ENCODE data around the gene ETV5.

The ETV5 gene

DNA sequence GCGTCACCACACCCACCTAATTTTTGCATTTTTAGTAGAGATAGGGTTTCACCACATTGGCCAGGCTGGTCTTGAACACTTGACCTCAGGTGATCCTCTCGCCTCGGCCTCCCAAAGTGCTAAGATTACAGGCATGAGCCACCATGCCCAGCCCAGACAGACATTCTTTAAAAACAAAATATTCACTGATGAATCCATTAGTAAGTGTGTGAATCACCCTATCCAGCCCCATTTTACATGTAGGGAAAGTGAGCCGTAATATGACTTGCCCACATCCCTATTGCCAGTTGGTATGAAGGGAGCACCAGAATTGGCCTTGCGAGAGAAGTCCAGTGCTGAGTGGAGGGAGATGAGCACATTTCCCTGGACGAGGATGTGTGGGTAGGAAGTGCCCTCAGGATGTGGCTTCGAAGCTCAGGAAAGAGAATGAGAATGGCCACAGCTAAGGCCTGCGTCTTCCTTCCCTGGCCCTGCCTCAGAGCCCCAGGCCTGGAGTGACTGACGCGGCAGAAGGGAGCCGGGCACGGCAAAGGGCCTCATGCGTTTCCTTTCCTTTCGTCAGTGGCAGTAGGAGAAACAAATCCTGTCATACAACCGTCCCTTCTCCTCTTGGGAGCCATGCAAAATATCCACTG is 28.3 kb upstream of the ETV5 start:
- TF ChIP-seq, protein P1, sequence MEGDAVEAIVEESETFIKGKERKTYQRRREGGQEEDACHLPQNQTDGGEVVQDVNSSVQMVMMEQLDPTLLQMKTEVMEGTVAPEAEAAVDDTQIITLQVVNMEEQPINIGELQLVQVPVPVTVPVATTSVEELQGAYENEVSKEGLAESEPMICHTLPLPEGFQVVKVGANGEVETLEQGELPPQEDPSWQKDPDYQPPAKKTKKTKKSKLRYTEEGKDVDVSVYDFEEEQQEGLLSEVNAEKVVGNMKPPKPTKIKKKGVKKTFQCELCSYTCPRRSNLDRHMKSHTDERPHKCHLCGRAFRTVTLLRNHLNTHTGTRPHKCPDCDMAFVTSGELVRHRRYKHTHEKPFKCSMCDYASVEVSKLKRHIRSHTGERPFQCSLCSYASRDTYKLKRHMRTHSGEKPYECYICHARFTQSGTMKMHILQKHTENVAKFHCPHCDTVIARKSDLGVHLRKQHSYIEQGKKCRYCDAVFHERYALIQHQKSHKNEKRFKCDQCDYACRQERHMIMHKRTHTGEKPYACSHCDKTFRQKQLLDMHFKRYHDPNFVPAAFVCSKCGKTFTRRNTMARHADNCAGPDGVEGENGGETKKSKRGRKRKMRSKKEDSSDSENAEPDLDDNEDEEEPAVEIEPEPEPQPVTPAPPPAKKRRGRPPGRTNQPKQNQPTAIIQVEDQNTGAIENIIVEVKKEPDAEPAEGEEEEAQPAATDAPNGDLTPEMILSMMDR (conservative IDR thresholded peaks at IDR 0.05; ENCODE audit: low read length), result no peak
- no peak for DNase-seq (ENCODE audit: low read depth)
- H3K4me3 ChIP-seq (ENCODE audit: low read length), result no peak overlapping the region

DNA sequence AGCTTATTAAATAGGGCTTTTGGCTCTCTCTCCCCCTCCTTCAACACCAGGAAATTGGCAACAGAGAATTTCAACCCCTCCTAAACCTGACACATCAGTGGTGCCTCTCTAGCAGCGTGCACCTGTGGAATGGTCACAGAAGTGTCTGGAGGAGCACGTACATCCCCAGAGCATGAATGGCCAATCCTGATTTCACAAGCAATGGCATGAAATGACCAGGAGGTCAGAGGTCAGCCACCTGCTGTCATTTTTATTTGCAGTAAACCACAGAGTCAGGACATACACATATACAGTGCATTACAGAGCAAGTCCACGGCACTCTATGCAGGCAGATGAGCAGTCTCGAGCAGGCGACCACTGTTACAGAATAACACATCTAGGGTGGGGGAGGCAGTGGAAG is 25.1 kb upstream of the ETV5 start:
- no peak for DNase-seq (ENCODE audit: low read depth)
- TF ChIP-seq, protein P1 (conservative IDR thresholded peaks at IDR 0.05; ENCODE audit: low read length), result no peak
- no peak overlapping the region for H3K4me3 ChIP-seq (ENCODE audit: low read length)

DNA sequence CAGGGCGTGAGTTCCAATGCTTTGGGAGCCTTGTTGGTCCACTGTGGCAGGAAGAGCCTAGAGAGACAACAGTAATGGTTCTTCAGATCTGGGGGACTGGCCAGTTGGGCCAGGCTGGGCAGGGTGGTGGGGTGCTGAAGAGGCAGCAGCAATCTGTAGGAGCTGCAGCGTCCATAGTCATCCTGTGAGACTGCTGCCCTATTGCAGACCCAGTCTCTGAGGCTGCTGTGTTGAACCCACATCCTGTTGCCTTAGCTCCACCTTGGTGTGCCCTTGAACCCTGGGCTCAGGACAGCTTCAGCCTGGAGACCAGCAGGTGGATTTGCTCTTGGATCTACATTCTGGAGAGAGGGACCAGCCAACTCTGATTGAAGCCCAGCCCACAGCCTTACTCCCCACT is 23.6 kb upstream of the ETV5 start:
- H3K4me3 ChIP-seq (ENCODE audit: low read length), result no peak overlapping the region
- DNase-seq (ENCODE audit: low read depth), result no peak
- TF ChIP-seq, protein P1 (conservative IDR thresholded peaks at IDR 0.05; ENCODE audit: low read length), result no peak

DNA sequence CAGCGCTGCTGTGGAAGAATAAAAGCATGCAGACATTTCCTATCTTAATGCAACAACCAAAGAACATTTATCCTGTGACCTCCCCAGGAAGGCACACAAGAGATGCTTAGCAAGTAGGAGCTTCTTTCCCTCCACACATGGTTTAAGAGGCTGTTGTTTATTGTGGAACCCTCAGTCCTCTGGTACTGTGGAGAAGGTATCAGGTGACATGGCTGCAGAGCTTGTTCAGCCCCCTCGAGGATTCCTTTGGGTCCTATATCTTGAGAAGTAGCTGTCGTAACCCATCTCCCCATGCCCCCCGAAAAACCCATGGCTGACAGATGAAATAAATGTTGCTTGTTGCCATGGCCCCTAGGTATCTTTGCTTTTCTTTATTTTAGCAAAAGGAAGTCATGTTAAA is 20.3 kb upstream of the ETV5 start:
- DNase-seq (ENCODE audit: low read depth), result no peak
- TF ChIP-seq, protein P1 (conservative IDR thresholded peaks at IDR 0.05; ENCODE audit: low read length), result no peak
- no peak overlapping the region for H3K4me3 ChIP-seq (ENCODE audit: low read length)

DNA sequence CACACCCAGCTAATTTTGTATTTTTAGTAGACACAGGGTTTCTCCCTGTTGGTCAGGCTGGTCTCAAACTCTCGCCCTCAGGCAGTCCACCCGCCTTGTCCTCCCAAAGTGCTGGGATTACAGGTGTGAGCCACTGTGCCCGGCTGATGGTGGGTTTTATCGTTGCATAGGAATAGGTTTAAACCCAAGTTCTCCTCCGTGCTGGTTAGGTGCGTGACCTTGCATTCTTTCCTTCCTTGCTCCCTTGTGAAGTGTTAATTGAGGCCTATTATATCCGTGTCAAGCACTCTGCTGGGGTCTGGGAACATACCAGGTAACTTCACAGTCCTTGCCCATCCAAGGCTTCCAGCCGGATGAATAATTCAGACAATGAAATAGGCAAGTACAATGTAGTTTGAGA is 19.3 kb upstream of the ETV5 start:
- TF ChIP-seq, protein P1 (conservative IDR thresholded peaks at IDR 0.05; ENCODE audit: low read length), result no peak
- no peak overlapping the region for H3K4me3 ChIP-seq (ENCODE audit: low read length)
- DNase-seq (ENCODE audit: low read depth), result no peak

DNA sequence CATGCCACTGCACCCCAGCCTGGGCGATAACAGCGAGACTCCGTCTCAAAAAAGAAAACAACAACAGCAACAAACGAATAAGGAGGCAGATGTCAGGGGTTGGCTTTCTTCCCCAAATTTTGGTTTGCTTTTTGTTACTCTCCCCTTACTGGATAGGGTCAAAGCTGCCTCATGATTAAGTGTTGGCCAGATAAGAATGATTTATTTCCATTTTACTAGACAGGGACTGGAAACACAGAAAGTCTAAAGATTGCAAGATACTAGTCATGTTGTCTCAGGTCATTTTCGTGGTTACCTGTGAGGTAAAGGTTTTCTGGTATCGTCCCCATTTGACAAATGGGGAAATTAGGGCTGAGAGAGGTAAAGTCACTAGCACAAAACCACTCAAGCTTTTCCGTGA is 18.6 kb upstream of the ETV5 start:
- no peak for DNase-seq (ENCODE audit: low read depth)
- TF ChIP-seq, protein P1 (conservative IDR thresholded peaks at IDR 0.05; ENCODE audit: low read length), result no peak
- H3K4me3 ChIP-seq (ENCODE audit: low read length), result no peak overlapping the region

DNA sequence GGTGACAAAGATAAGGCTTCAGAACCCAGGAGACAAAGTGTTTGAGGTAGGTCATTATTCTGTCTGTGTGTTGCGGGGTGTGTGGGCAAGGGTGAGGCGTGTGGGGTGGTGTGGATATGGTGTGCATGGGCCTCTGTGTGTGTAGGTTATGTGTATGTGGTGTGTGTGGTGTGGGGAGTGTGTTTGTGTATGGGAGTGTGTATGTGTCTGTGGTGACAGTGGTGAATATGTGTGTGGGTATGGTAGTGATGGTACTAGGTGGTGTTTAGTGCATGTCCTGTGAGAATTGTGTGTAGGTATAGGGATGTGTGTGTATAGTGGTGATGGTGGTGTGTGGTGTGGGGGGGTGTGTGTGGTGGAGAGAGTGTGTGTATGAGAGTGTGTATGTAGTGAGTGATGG is 16.2 kb upstream of the ETV5 start:
- no peak for DNase-seq (ENCODE audit: low read depth)
- TF ChIP-seq, protein P1 (conservative IDR thresholded peaks at IDR 0.05; ENCODE audit: low read length), result no peak
- H3K4me3 ChIP-seq (ENCODE audit: low read length), result no peak overlapping the region

All from AG10803 (cell line).